Endothelial cell (in vitro differentiated cells): ENCODE measurements around the gene NF1. TPM values are rescaled to one million over a fixed set of nuclear protein-coding genes. Genes with fewer than 3 reads are reported as not detected.
A peak's percentile ranks its signal among the peaks of the same experiment; 100 is the strongest.

ENCODE experiments used
- DNase-seq: peaks from one replicate; pipeline ENCODE4 v3.0.0; 2021; ENCODE audit warnings: low spot score
- H3K27ac Mint-ChIP-seq: one replicate; pipeline ENCODE4 v1.8.0; 2021; ENCODE audit warnings: mixed read lengths, inconsistent platforms; ENCODE audit not compliant: unreplicated experiment
- H3K27me3 Mint-ChIP-seq: one replicate; pipeline ENCODE4 v1.8.0; 2021; ENCODE audit warnings: mild to moderate bottlenecking, moderate library complexity, mixed read lengths, inconsistent platforms; ENCODE audit not compliant: unreplicated experiment
- H3K36me3 Mint-ChIP-seq: one replicate; pipeline ENCODE4 v1.8.0; 2021; ENCODE audit warnings: mild to moderate bottlenecking, low read depth, mixed read lengths, inconsistent platforms; ENCODE audit not compliant: unreplicated experiment
- H3K4me1 Mint-ChIP-seq: one replicate; pipeline ENCODE4 v1.8.0; 2021; ENCODE audit warnings: mild to moderate bottlenecking, mixed read lengths, inconsistent platforms; ENCODE audit not compliant: unreplicated experiment
- H3K4me3 Mint-ChIP-seq: one replicate; pipeline ENCODE4 v1.8.0; 2021; ENCODE audit warnings: mild to moderate bottlenecking, mixed read lengths, inconsistent platforms; ENCODE audit not compliant: unreplicated experiment
- H3K9me3 Mint-ChIP-seq: one replicate; pipeline ENCODE4 v1.8.0; 2021; ENCODE audit warnings: mixed read lengths, inconsistent platforms; ENCODE audit not compliant: unreplicated experiment
- total RNA-seq: library from RNA; stranded (reverse); fragmentation: NEBNext Ultra II Directional; extraction: Animal tissue kit (Norgen Biotek cat#: 25700); gene quantifications from one replicate; pipeline ENCODE4 v1.2.1, GENCODE V29; 2021; ENCODE audit not compliant: unreplicated experiment
- TF ChIP-seq, protein P1 (sequence below): fragments of 200-600 bp; sonication (generic); IDR thresholded peaks from one replicate; pipeline ENCODE4 v1.5.0; 2021; ENCODE audit warnings: antibody characterized with exemption; ENCODE audit not compliant: unreplicated experiment

NF1 gene
- total RNA-seq, 1 donor from 2014 or later, result 52.7 TPM

GRCh38 chr17:31391496-31391949, 296.7 kb downstream of the NF1 start, which contains the start of gene RAB11FIP4:
Gene RAB11FIP4, plus strand, starts transcription at chr17:31391675. Its CDS starts 178 bp downstream, at chr17:31391853.
- DNase-seq, result peak; percentile 20
- Mint-ChIP-seq H3K4me1 (peaks cover 8% of the 10 kb centered on the region), H3K4me3 (peak within 1 kb of the TSS; percentile 73), H3K36me3 (no peaks in the 10 kb centered on the region), H3K27me3 (peaks cover 24% of the 10 kb centered on the region), H3K27ac (no peak within 1 kb of the TSS), H3K9me3 (no peaks in the 10 kb centered on the region)
- TF ChIP-seq, protein P1, sequence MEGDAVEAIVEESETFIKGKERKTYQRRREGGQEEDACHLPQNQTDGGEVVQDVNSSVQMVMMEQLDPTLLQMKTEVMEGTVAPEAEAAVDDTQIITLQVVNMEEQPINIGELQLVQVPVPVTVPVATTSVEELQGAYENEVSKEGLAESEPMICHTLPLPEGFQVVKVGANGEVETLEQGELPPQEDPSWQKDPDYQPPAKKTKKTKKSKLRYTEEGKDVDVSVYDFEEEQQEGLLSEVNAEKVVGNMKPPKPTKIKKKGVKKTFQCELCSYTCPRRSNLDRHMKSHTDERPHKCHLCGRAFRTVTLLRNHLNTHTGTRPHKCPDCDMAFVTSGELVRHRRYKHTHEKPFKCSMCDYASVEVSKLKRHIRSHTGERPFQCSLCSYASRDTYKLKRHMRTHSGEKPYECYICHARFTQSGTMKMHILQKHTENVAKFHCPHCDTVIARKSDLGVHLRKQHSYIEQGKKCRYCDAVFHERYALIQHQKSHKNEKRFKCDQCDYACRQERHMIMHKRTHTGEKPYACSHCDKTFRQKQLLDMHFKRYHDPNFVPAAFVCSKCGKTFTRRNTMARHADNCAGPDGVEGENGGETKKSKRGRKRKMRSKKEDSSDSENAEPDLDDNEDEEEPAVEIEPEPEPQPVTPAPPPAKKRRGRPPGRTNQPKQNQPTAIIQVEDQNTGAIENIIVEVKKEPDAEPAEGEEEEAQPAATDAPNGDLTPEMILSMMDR, result no peak

GRCh38 chr17:31392002-31392855, 297.5 kb downstream of the NF1 start:
- no peak overlapping the region for H3K27ac Mint-ChIP-seq
- no peak for DNase-seq
- TF ChIP-seq, protein P1, result no peak

DNA sequence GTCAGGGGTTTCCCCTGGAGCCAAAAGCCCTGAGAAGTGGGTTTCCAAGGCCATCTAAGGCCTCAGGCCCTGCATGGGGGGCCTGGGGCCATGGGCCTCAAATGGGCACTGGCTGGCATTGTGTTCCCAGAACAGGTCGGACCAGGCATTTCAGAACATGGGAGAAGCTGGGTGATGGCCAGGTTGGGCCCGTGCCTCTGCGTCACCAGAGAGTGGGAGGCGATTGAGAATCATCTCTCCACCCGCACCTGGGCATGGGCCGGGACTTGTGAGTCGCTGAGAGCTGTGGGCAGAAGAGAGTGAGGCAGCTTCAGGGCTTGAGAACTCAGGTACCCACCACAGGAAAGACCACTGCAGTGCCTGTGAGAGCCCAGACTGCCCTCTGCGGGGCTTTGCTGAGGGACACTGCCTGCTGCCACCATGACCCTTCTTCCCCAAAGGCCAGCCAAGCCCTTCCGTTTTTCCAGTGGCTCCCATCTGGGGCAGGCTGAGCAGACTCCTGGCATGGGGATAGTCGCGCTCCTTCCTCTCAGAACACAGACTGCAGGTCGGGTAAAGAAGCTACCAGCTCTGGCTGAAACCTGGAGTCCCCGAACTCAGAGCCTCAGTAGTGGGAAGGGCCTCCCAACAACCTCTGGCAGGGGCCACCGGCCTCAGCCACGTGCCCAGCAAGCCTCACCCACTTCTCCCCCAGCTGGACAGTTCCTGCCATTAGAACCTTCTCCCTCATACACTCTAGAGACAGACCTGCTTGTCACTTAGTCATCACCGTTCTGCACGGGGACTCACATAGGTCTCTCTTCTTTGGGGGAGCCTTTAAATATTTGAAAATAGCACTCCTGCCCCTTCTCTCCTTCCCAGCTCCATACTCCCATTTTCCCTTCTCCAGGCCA, 298.3 kb downstream of the NF1 start:
- H3K4me1 Mint-ChIP-seq, result peaks cover 3% of the 10 kb centered on the region

More at GRCh38 chr17:31392002-31392855, 297.5 kb downstream of the NF1 start:
- Mint-ChIP-seq H3K27me3 (peaks cover 24% of the 10 kb centered on the region), H3K36me3 (no peaks in the 10 kb centered on the region), H3K9me3 (no peaks in the 10 kb centered on the region), H3K4me1 (peaks cover 7% of the 10 kb centered on the region), H3K4me3 (peak overlapping the region; percentile 56)

GRCh38 chr17:31393749-31394146, 299.0 kb downstream of the NF1 start:
- TF ChIP-seq, protein P1, result no peak
- Mint-ChIP-seq H3K27ac (no peak overlapping the region), H3K27me3 (peaks cover 21% of the 10 kb centered on the region), H3K36me3 (no peaks in the 10 kb centered on the region), H3K4me1 (no peaks in the 10 kb centered on the region), H3K4me3 (no peak overlapping the region), H3K9me3 (no peaks in the 10 kb centered on the region)
- no peak for DNase-seq

More for the DNA sequence above, 298.3 kb downstream of the NF1 start:
- TF ChIP-seq, protein P1, result no peak
- DNase-seq, result no peak
- Mint-ChIP-seq H3K27ac (no peak overlapping the region), H3K4me3 (no peak overlapping the region), H3K27me3 (peaks cover 22% of the 10 kb centered on the region), H3K36me3 (no peaks in the 10 kb centered on the region), H3K9me3 (no peaks in the 10 kb centered on the region)
